GM12892 (cell line): ENCODE data around the gene TMIGD3.

Experiments
- DNase-seq: peaks from one replicate; pipeline ENCODE4 v3.0.0; 2011; ENCODE audit not compliant: insufficient read length
- FAIRE-seq: peaks from 2 replicates; lab custom pipeline; 2011; peaks lifted over from hg19 to GRCh38; lab: Jason Lieb, UNC
- POLR2A ChIP-seq: IDR thresholded peaks from 2 replicates; pipeline ENCODE4 v1.6.1; 2011; ENCODE audit warnings: low read depth, low read length, control low read depth
- POLR2AphosphoS5 ChIP-seq: IDR thresholded peaks from 2 replicates; pipeline ENCODE4 v1.6.1; 2011; ENCODE audit warnings: low read depth, low read length, control low read depth
- TAF1 ChIP-seq: IDR thresholded peaks from 2 replicates; pipeline ENCODE4 v1.6.1; 2011; ENCODE audit warnings: low read depth, mild to moderate bottlenecking, control low read depth, low read length, borderline replicate concordance

TMIGD3 gene

GRCh38 chr1:111505641-111506119, 2.2 kb upstream of the TMIGD3 start:
- TF ChIP-seq POLR2A (peak; percentile 72; the same call in 1 of the 2 replicates), POLR2AphosphoS5 (peak; percentile 56), TAF1 (no peak)
- DNase-seq (no peak), FAIRE-seq (peak; percentile 56)

GRCh38 chr1:111504097-111504496, 664 bp upstream of the TMIGD3 start:
- no peak for TF ChIP-seq POLR2A
- TF ChIP-seq POLR2AphosphoS5, result no peak
- TF ChIP-seq TAF1, result no peak
- FAIRE-seq (peak; percentile 46), DNase-seq (no peak)

- no peak for FAIRE-seq
- TF ChIP-seq TAF1 (no peak), POLR2A (no peak), POLR2AphosphoS5 (no peak)
- DNase-seq, result no peak
Observed at GRCh38 chr1:111501645-111502044, 1.8 kb downstream of the TMIGD3 start.

- TF ChIP-seq POLR2AphosphoS5 (no peak), POLR2A (no peak), TAF1 (no peak)
- DNase-seq (no peak), FAIRE-seq (no peak)
Observed at GRCh38 chr1:111499026-111499785, 4.2 kb downstream of the TMIGD3 start.

GRCh38 chr1:111497592-111497991, 5.8 kb downstream of the TMIGD3 start:
- TF ChIP-seq POLR2AphosphoS5, result no peak
- no peak for TF ChIP-seq TAF1
- TF ChIP-seq POLR2A, result no peak
- FAIRE-seq, result peak; percentile 78
- no peak for DNase-seq

- TF ChIP-seq POLR2A (no peak), POLR2AphosphoS5 (no peak), TAF1 (no peak)
- DNase-seq (no peak), FAIRE-seq (no peak)
Observed at GRCh38 chr1:111496398-111496797, 7.0 kb downstream of the TMIGD3 start.

DNA sequence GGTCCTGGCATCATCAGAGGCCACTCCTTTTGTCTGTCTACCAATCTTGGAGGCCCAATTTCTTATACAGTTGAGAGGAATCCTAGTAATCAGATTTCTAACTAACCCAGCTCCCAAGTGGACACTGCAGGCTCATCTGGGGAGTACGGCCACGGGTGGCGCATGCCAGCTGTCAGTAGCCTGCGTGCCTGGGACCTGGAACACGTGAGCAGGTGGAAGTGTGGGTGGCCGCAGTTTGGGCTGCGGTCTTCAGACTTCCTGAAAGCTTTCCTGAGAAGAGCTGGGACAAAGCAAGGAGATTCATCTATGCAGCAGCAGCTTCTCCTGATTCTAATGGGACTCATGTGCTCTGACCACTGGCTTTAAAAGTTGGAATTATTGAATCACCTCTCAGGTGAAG, 12.4 kb downstream of the TMIGD3 start:
- FAIRE-seq, result no peak

DNA sequence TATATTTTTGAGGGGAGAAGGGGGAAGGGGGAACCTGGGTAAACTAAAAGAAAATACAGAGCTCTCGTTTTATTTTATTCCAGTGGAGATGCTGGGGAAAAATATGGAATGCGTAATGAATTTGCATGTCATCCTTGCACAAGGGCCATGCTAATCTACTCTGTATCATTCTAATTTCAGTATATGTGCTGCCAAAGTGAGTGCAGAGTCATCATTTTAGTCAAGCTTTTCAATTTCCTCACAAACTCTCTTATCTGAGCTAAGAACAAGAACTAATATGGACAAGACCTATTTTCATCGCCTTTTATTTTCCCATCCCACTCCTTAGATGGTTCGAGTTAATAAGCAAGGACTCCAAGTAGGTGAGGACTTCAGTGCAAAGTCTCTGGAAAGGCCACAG, 13.2 kb downstream of the TMIGD3 start:
- DNase-seq, result no peak
- TF ChIP-seq POLR2AphosphoS5 (no peak), POLR2A (no peak), TAF1 (no peak)
- FAIRE-seq, result no peak

More for the DNA sequence above, 12.4 kb downstream of the TMIGD3 start:
- DNase-seq, result no peak
- no peak for TF ChIP-seq TAF1
- TF ChIP-seq POLR2A, result no peak
- TF ChIP-seq POLR2AphosphoS5, result no peak

DNA sequence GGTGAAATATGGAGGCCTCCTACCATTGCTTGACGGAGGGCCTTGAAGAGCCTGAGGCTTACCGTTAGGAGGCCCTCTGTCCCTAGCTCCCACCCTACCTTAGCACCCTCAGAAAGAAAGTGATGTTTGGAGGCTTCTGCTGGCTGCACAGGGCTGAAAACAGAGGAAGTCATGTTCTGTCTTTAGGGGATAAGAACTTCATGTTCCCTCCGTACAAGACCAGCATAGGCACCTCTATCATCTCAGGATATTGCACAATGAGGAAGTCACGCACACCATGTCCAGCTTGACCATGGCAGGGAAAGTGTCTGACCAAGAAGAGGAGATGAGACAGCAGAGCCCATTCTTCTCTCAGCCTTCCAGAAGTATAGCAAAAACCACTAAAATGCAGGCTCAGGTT, 13.8 kb downstream of the TMIGD3 start:
- FAIRE-seq (no peak), DNase-seq (no peak)
- TF ChIP-seq POLR2A, result no peak
- TF ChIP-seq TAF1, result no peak
- TF ChIP-seq POLR2AphosphoS5, result no peak

GRCh38 chr1:111488669-111489068, 14.8 kb downstream of the TMIGD3 start:
- FAIRE-seq, result no peak

GRCh38 chr1:111487133-111487532, 16.3 kb downstream of the TMIGD3 start:
- TF ChIP-seq TAF1, result no peak
- TF ChIP-seq POLR2A, result no peak
- TF ChIP-seq POLR2AphosphoS5, result no peak
- no peak for DNase-seq
- no peak for FAIRE-seq

More at GRCh38 chr1:111488669-111489068, 14.8 kb downstream of the TMIGD3 start:
- TF ChIP-seq POLR2AphosphoS5, result no peak
- no peak for TF ChIP-seq POLR2A
- TF ChIP-seq TAF1, result no peak
- DNase-seq, result no peak

DNA sequence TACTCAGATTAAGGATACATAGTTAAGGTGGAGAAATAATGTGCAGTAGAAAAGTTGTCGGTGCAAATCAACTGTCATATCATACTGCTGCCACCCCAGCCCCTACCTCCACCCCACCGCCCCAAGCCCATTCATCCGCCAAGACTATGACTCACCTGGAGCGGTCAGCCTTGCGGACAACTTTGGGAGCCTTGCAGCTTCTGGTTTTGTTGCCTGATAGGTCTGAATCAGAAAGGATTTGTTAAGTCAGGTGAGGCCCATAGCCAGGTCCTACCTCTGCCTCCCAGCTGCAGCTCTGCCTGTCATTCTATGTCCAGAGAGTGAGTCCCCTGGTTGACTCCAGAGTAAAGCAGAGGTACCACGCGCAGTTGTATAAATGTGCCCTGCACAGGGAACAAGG, 17.0 kb downstream of the TMIGD3 start:
- DNase-seq (no peak), FAIRE-seq (no peak)
- TF ChIP-seq POLR2AphosphoS5 (no peak), POLR2A (no peak), TAF1 (no peak)
